Adrenal gland (tissue), 5 donors: ENCODE results near the gene NUTF2.
A peak's percentile ranks its signal among the peaks of the same experiment; 100 is the strongest.

ENCODE experiments used
- POLR2A ChIP-seq, 2 donors: fragments of 450-650 bp; IDR thresholded peaks; one replicate each; pipeline ENCODE4 v1.6.1; 2017; ENCODE audit warnings: antibody characterized with exemption in 2 of 2, mild to moderate bottlenecking in 2 of 2, moderate library complexity in 1 of 2
- TF ChIP-seq, protein P1 (sequence below), 6 experiments: fragments of 450-650 bp in 4 of 6; fragments of 200-600 bp in 2 of 6; sonication (generic) in 1 of 6; IDR thresholded peaks; 1 replicate in 5 of 6; 2 replicates in 1 of 6; pipeline versions ENCODE4 v1.5.1 to v1.8.0; 2016 to 2021; ENCODE audit warnings: antibody characterized with exemption in 6 of 6, mild to moderate bottlenecking in 2 of 6, moderate library complexity in 1 of 6
- donor health status: DM: no; HTN: no; CAD: no.

GRCh38 chr16:67804853-67805542 is 41.7 kb upstream of the NUTF2 start:
- TF ChIP-seq, protein P1, sequence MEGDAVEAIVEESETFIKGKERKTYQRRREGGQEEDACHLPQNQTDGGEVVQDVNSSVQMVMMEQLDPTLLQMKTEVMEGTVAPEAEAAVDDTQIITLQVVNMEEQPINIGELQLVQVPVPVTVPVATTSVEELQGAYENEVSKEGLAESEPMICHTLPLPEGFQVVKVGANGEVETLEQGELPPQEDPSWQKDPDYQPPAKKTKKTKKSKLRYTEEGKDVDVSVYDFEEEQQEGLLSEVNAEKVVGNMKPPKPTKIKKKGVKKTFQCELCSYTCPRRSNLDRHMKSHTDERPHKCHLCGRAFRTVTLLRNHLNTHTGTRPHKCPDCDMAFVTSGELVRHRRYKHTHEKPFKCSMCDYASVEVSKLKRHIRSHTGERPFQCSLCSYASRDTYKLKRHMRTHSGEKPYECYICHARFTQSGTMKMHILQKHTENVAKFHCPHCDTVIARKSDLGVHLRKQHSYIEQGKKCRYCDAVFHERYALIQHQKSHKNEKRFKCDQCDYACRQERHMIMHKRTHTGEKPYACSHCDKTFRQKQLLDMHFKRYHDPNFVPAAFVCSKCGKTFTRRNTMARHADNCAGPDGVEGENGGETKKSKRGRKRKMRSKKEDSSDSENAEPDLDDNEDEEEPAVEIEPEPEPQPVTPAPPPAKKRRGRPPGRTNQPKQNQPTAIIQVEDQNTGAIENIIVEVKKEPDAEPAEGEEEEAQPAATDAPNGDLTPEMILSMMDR (IDR thresholded peaks at IDR 0.05): no peak
- peak in 1 of 2 donors; percentile 24 for TF ChIP-seq POLR2A (IDR thresholded peaks at IDR 0.05)
